NCI-H510A treated with DMSO at 0.1 percent for 48 hours (cell line): ENCODE results near the gene MRPL33.

ENCODE experiments used
- DNase-seq: peaks from one replicate; lab custom pipeline; 2025; lab: John Stamatoyannopoulos, UW

MRPL33 gene

GRCh38 chr2:27776696-27777095, 5.2 kb downstream of the MRPL33 start:
- no peak for DNase-seq

GRCh38 chr2:27779417-27780055, 8.0 kb downstream of the MRPL33 start:
- no peak for DNase-seq

- DNase-seq: no peak
Measured at GRCh38 chr2:27781496-27781895, 10.0 kb downstream of the MRPL33 start.

GRCh38 chr2:27782701-27783100, 11.2 kb downstream of the MRPL33 start:
- no peak for DNase-seq

GRCh38 chr2:27790796-27791195, 19.3 kb downstream of the MRPL33 start:
- no peak for DNase-seq

GRCh38 chr2:27792759-27793158, 21.2 kb downstream of the MRPL33 start:
- DNase-seq: no peak

GRCh38 chr2:27795093-27795834, 23.7 kb downstream of the MRPL33 start:
- no peak for DNase-seq

GRCh38 chr2:27795868-27796277, 24.4 kb downstream of the MRPL33 start:
- DNase-seq: no peak

- no peak for DNase-seq
Measured at GRCh38 chr2:27796791-27797765, 25.6 kb downstream of the MRPL33 start.

- no peak for DNase-seq
Measured at GRCh38 chr2:27797841-27798240, 26.3 kb downstream of the MRPL33 start.

- DNase-seq: no peak
Measured at GRCh38 chr2:27798486-27798885, 27.0 kb downstream of the MRPL33 start.

- no peak for DNase-seq
Measured at GRCh38 chr2:27798948-27799645, 27.6 kb downstream of the MRPL33 start.

- no peak for DNase-seq
Measured at GRCh38 chr2:27799646-27800010, 28.1 kb downstream of the MRPL33 start.

GRCh38 chr2:27800856-27801255, 29.3 kb downstream of the MRPL33 start:
- no peak for DNase-seq

- no peak for DNase-seq
Measured at GRCh38 chr2:27802547-27802946, 31.0 kb downstream of the MRPL33 start.

GRCh38 chr2:27803046-27803445, 31.5 kb downstream of the MRPL33 start:
- no peak for DNase-seq

GRCh38 chr2:27804146-27804545, 32.6 kb downstream of the MRPL33 start:
- DNase-seq: no peak

- no peak for DNase-seq
Measured at GRCh38 chr2:27805180-27805579, 33.7 kb downstream of the MRPL33 start.

GRCh38 chr2:27806311-27807059, 35.0 kb downstream of the MRPL33 start:
- DNase-seq: no peak

- DNase-seq: peak; percentile 8
Measured at GRCh38 chr2:27807476-27807875, 36.0 kb downstream of the MRPL33 start.

GRCh38 chr2:27808418-27808817, 36.9 kb downstream of the MRPL33 start:
- no peak for DNase-seq
